DOHH2 (cell line): ENCODE data around the gene PAXX.
"Not testable (repeated sequence)": the region's sequence is repeated elsewhere in the genome, so short reads cannot be mapped to it uniquely, and the experiment has no call there.

Experiments used
- H3F3A ChIP-seq: fragments of 200-600 bp; sonication (generic), shearing (Covaris generic); 2 replicates; pipeline ENCODE4 v1.6.0; 2016; ENCODE audit warnings: antibody characterized with exemption, mild to moderate bottlenecking; ENCODE audit not compliant: control insufficient read depth, insufficient read depth
- H3K27ac ChIP-seq: fragments of 200-600 bp; sonication (generic); 2 replicates; pipeline ENCODE4 v1.5.1; 2014; ENCODE audit warnings: low read depth, mild to moderate bottlenecking, low read length, moderate library complexity
- H3K27me3 ChIP-seq: fragments of 200-600 bp; sonication (generic); 2 replicates; pipeline ENCODE4 v1.6.1; 2014; ENCODE audit warnings: mild to moderate bottlenecking, low read length, mixed read lengths; ENCODE audit not compliant: control insufficient read depth
- H3K36me3 ChIP-seq: fragments of 200-600 bp; sonication (generic); 2 replicates; pipeline ENCODE4 v1.6.1; 2014; ENCODE audit warnings: mild to moderate bottlenecking, low read length, moderate library complexity, mixed read lengths; ENCODE audit not compliant: control insufficient read depth
- H3K4me1 ChIP-seq: fragments of 200-600 bp; sonication (generic); 2 replicates; pipeline ENCODE4 v1.6.1; 2014; ENCODE audit warnings: mild to moderate bottlenecking, low read length, mixed read lengths; ENCODE audit not compliant: control insufficient read depth
- H3K4me2 ChIP-seq: fragments of 200-600 bp; sonication (generic); 2 replicates; pipeline ENCODE4 v1.6.0; 2014; ENCODE audit warnings: mild to moderate bottlenecking, low read length, moderate library complexity
- H3K4me3 ChIP-seq: fragments of 200-600 bp; sonication (generic); 2 replicates; pipeline ENCODE4 v1.5.1; 2014; ENCODE audit warnings: mild to moderate bottlenecking, low read length, mixed read lengths
- H3K79me2 ChIP-seq: fragments of 200-600 bp; sonication (generic); 2 replicates; pipeline ENCODE4 v1.6.1; 2014; ENCODE audit warnings: mild to moderate bottlenecking, low read length, mixed read lengths; ENCODE audit not compliant: control insufficient read depth
- H3K9me2 ChIP-seq: fragments of 200-600 bp; sonication (generic); replicated peaks from 2 replicates; pipeline ENCODE4 v1.6.1; 2014; ENCODE audit warnings: mild to moderate bottlenecking, low read length, mixed read lengths; ENCODE audit not compliant: control insufficient read depth
- H3K9me3 ChIP-seq: fragments of 200-600 bp; sonication (generic); 2 replicates; pipeline ENCODE4 v1.6.1; 2014; ENCODE audit warnings: antibody characterized with exemption, low read length, mixed read lengths; ENCODE audit not compliant: control insufficient read depth, insufficient read depth
- H4K20me1 ChIP-seq: fragments of 200-600 bp; sonication (generic); 2 replicates; pipeline ENCODE4 v1.6.0; 2014; ENCODE audit warnings: low read depth, mild to moderate bottlenecking, antibody characterized with exemption, low read length, moderate library complexity; ENCODE audit not compliant: control insufficient read depth, insufficient read depth
- CTCF ChIP-seq: fragments of 200-600 bp; sonication (generic); IDR thresholded peaks from one replicate; pipeline ENCODE4 v1.5.1; 2014; ENCODE audit warnings: antibody characterized with exemption, mild to moderate bottlenecking, low read depth, low read length; ENCODE audit not compliant: poor library complexity, severe bottlenecking
- EZH2phosphoT487 ChIP-seq: fragments of 200-600 bp; sonication (generic); IDR thresholded peaks from 2 replicates; pipeline ENCODE4 v1.6.1; 2017; ENCODE audit warnings: borderline replicate concordance, mild to moderate bottlenecking, antibody characterized with exemption, low read length, moderate library complexity, mixed read lengths

Gene PAXX

GRCh38 chr9:137004285-137004684 lies 12.1 kb downstream of the PAXX start:
- H3K9me2 ChIP-seq, H4K20me1 ChIP-seq, H3K36me3 ChIP-seq, H3K4me3 ChIP-seq, H3K27ac ChIP-seq, H3F3A ChIP-seq, H3K27me3 ChIP-seq, H3K4me2 ChIP-seq, H3K79me2 ChIP-seq, H3K9me3 ChIP-seq: not testable (repeated sequence)
- H3K4me1 ChIP-seq = peaks cover 19% of the 10 kb centered on the region
- peak; percentile 27 for TF ChIP-seq CTCF

- Histone ChIP-seq H3K9me2 (no peaks in the 10 kb centered on the region), H3K9me3 (no peaks in the 10 kb centered on the region), H3K27ac (no peak overlapping the region), H3K4me3 (no peak overlapping the region), H3K4me2 (no peak overlapping the region), H3K4me1 (peaks cover 4% of the 10 kb centered on the region; the same call in 1 of the 2 replicates), H4K20me1 (no peaks in the 10 kb centered on the region), H3K79me2 (no peaks in the 10 kb centered on the region), H3K27me3 (no peaks in the 10 kb centered on the region; the same call in 1 of the 2 replicates), H3K36me3 (no peaks in the 10 kb centered on the region), H3F3A (no peaks in the 10 kb centered on the region)
- TF ChIP-seq CTCF (no peak), EZH2phosphoT487 (no peak)
Observed at GRCh38 chr9:137006116-137007003, 14.1 kb downstream of the PAXX start.

GRCh38 chr9:137007108-137007815 lies 15.0 kb downstream of the PAXX start:
- H3K36me3 ChIP-seq = no peaks in the 10 kb centered on the region
- no peaks in the 10 kb centered on the region for H3K27me3 ChIP-seq
- no peak overlapping the region for H3K4me3 ChIP-seq
- no peak for TF ChIP-seq CTCF
- no peaks in the 10 kb centered on the region for H3K9me3 ChIP-seq
- H3K4me1 ChIP-seq = peaks cover 4% of the 10 kb centered on the region; the same call in 1 of the 2 replicates
- H4K20me1 ChIP-seq = no peaks in the 10 kb centered on the region
- no peak overlapping the region for H3K27ac ChIP-seq
- H3K4me2 ChIP-seq = no peak overlapping the region
- H3F3A ChIP-seq = no peaks in the 10 kb centered on the region
- H3K9me2 ChIP-seq = no peaks in the 10 kb centered on the region
- H3K79me2 ChIP-seq = no peaks in the 10 kb centered on the region
